Suprapubic skin (tissue), 4 donors: ENCODE measurements around the gene ADGRA1. TPM values are rescaled to one million over a fixed set of nuclear protein-coding genes. Genes with fewer than 3 reads are reported as not detected.
"Not testable (repeated sequence)": the region's sequence is repeated elsewhere in the genome, so short reads cannot be mapped to it uniquely, and the experiment has no call there.

Experiments used
- DNase-seq, 2 donors: peaks; one replicate each; pipeline ENCODE4 v3.0.0-alpha.2; 2019; ENCODE audit warnings: low spot score in 2 of 2
- H3K27ac ChIP-seq: fragments of 200-600 bp; sonication (generic); one replicate; pipeline ENCODE4 v1.5.1; 2019
- H3K27me3 ChIP-seq: fragments of 200-600 bp; sonication (generic); one replicate; pipeline ENCODE4 v1.5.1; 2019
- H3K36me3 ChIP-seq: fragments of 200-600 bp; sonication (generic); one replicate; pipeline ENCODE4 v1.5.1; 2019
- H3K4me1 ChIP-seq: fragments of 200-600 bp; sonication (generic); one replicate; pipeline ENCODE4 v1.5.1; 2019
- H3K4me3 ChIP-seq: fragments of 200-600 bp; sonication (generic); one replicate; pipeline ENCODE4 v1.5.1; 2019; ENCODE audit warnings: mild to moderate bottlenecking
- H3K9me3 ChIP-seq: fragments of 200-600 bp; sonication (generic); one replicate; pipeline ENCODE4 v1.5.1; 2019
- EP300 ChIP-seq: sonication (generic); formaldehyde crosslinking; IDR thresholded peaks from one replicate; pipeline ENCODE4 v1.6.1; 2017; ENCODE audit warnings: antibody characterized with exemption
- POLR2A ChIP-seq, 2 donors: fragments of 450-650 bp; IDR thresholded peaks; one replicate each; pipeline ENCODE4 v1.6.1; 2017; ENCODE audit warnings: antibody characterized with exemption in 2 of 2, mild to moderate bottlenecking in 2 of 2, moderate library complexity in 2 of 2
- POLR2AphosphoS5 ChIP-seq, 3 donors: sonication (generic); formaldehyde crosslinking; IDR thresholded peaks; one replicate each; pipeline ENCODE4 v1.6.1; 2017; ENCODE audit warnings: antibody characterized with exemption in 3 of 3
- WGBS: methylation state at CpG from one replicate; pipeline ENCODE4 v1.1.5; 2018; 5-methylcytosine and 5-hydroxymethylcytosine counted together
- total RNA-seq, 4 donors: library from RNA; depleted of rRNA; stranded (reverse); fragments of >200 nt; gene quantifications; one replicate each; pipeline ENCODE4 v1.1.0, GENCODE V29; 2016
- TF ChIP-seq, protein P1 (sequence below), 2 donors: fragments of 200-600 bp in 1 of 2; fragments of 450-650 bp in 1 of 2; sonication (generic) in 1 of 2; IDR thresholded peaks; one replicate each; pipeline ENCODE4 v1.5.1; 2016 to 2019; ENCODE audit warnings: antibody characterized with exemption in 2 of 2, mild to moderate bottlenecking in 1 of 2, moderate library complexity in 1 of 2

ADGRA1 gene
- total RNA-seq, 4 donors from 2014 or later: not detected

DNA sequence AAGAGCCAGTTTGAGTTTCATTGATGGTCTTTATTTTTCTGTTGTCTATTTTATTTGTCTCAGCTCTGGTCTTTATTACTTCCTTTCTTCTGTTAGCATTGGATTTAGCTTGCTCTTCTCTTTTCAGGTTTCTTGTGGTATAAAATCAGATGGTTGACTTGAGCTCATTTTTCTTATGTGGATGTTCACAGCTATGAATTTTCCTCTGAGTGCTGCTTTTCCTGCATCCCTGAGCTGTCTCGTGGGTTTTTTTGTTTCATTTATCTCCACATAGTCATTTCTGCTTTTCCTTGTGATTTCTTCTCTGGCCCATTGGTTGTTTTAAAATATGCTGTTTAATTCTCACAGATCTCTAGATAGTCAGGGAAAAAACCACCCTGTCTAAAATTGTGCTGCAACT lies 19.7 kb downstream of the ADGRA1 start:
- Histone ChIP-seq H3K36me3 (no peaks in the 10 kb centered on the region), H3K4me3 (no peak overlapping the region), H3K4me1 (no peaks in the 10 kb centered on the region), H3K27me3 (peaks cover 57% of the 10 kb centered on the region), H3K9me3 (peaks cover 14% of the 10 kb centered on the region), H3K27ac (no peak overlapping the region)
- no peak for DNase-seq
- TF ChIP-seq EP300: no peak
- TF ChIP-seq POLR2AphosphoS5 (IDR thresholded peaks at IDR 0.05): no peak
- no peak for TF ChIP-seq POLR2A (IDR thresholded peaks at IDR 0.05)
- TF ChIP-seq, protein P1, sequence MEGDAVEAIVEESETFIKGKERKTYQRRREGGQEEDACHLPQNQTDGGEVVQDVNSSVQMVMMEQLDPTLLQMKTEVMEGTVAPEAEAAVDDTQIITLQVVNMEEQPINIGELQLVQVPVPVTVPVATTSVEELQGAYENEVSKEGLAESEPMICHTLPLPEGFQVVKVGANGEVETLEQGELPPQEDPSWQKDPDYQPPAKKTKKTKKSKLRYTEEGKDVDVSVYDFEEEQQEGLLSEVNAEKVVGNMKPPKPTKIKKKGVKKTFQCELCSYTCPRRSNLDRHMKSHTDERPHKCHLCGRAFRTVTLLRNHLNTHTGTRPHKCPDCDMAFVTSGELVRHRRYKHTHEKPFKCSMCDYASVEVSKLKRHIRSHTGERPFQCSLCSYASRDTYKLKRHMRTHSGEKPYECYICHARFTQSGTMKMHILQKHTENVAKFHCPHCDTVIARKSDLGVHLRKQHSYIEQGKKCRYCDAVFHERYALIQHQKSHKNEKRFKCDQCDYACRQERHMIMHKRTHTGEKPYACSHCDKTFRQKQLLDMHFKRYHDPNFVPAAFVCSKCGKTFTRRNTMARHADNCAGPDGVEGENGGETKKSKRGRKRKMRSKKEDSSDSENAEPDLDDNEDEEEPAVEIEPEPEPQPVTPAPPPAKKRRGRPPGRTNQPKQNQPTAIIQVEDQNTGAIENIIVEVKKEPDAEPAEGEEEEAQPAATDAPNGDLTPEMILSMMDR (IDR thresholded peaks at IDR 0.05): no peak
- WGBS: 82% methylated on average over 1 of the region's 1 CpG

DNA sequence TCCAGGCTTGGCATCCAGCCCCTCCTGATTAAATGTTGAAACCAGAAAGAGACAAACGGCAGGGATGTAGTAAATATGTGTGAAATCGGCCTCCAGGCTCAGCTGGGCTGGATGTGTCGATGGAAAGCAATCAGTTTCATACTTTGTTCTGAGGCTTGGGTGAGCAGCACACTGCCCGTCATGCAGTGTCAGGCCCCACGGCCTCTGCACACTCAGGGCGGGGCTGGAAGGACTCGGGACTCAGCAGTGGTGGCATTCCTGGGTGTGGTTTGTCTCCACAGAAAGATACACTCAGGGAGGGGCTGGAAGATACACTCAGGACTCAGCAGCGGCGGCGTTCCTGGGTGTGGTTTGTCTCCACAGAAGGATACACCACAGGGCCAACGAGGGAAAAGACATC lies 22.0 kb downstream of the ADGRA1 start:
- H3K9me3 ChIP-seq: peaks cover 14% of the 10 kb centered on the region
- no peak overlapping the region for H3K4me3 ChIP-seq
- H3K36me3 ChIP-seq: no peaks in the 10 kb centered on the region
- H3K27ac ChIP-seq: no peak overlapping the region
- H3K4me1 ChIP-seq: no peaks in the 10 kb centered on the region
- TF ChIP-seq EP300 (no peak), POLR2AphosphoS5 (IDR thresholded peaks at IDR 0.05) (no peak)
- WGBS: 55% methylated on average over 7 of the region's 11 CpGs
- no peak for DNase-seq
- H3K27me3 ChIP-seq: peaks cover 34% of the 10 kb centered on the region

DNA sequence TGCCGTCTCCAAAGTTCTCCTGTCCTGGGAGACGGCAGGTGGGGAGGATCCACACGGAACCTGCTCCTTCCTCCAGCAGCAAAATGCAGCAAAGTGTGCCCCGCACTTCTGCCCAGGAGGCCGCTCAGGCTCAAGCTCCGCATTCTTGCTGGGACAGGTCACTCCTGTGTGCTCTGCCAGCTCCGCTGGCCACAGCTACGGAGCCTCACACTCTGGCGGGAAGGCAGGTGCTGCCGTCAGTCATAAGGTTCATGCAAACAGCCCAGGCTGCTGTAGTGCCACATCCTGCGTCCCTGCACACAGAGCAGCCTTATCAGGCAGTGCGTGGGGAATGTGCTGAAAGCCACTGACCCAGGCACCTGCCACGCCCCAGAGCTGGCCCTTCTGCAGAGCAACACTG lies 22.4 kb downstream of the ADGRA1 start:
- H3K27me3 ChIP-seq: peaks cover 34% of the 10 kb centered on the region
- TF ChIP-seq EP300 (no peak), POLR2AphosphoS5 (IDR thresholded peaks at IDR 0.05) (no peak), POLR2A (IDR thresholded peaks at IDR 0.05) (no peak)
- TF ChIP-seq, protein P1 (IDR thresholded peaks at IDR 0.05): no peak
- no peak overlapping the region for H3K27ac ChIP-seq
- H3K4me3 ChIP-seq: no peak overlapping the region
- H3K36me3 ChIP-seq: no peaks in the 10 kb centered on the region
- WGBS: 61% methylated on average over 7 of the region's 13 CpGs
- peaks cover 14% of the 10 kb centered on the region for H3K9me3 ChIP-seq
- DNase-seq: no peak
- no peaks in the 10 kb centered on the region for H3K4me1 ChIP-seq

DNA sequence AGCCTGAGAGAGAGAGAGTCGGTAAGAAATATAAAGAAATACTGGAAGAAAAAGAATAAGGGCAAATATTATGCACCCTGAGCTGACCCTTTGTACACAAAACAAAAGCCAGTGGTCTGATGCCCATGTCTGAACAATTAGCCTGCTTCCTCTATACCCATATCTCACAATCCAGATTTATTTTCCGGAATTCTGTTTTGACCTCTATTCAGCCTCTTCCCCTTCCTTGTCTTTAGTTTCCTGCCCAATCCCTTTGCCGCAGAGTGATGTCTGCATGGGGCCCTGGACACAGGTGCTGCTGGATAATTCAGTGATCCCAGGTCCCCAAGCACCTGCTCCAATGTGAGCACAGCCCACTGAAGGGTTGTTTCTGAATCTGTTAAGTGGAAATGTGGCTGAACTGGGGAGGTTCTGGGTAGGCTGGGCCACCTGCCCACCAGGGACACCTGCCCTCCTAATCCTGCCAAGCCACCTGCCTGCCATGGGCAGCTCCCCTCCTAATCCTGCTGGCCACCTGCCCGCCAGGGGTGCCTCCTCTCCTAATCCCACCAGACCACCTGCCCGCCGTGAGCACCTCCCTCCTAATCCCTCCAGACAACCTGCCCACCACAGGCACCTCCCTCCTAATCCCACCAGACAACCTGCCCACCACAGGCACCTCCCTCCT lies 23.0 kb downstream of the ADGRA1 start:
- WGBS: 86% methylated on average over 4 of the region's 6 CpGs
- H3K27ac ChIP-seq: no peak overlapping the region
- DNase-seq: no peak
- H3K36me3 ChIP-seq: no peaks in the 10 kb centered on the region
- no peaks in the 10 kb centered on the region for H3K4me1 ChIP-seq
- peaks cover 14% of the 10 kb centered on the region for H3K9me3 ChIP-seq
- H3K27me3 ChIP-seq: peaks cover 34% of the 10 kb centered on the region
- no peak overlapping the region for H3K4me3 ChIP-seq
- TF ChIP-seq POLR2AphosphoS5 (IDR thresholded peaks at IDR 0.05) (no peak), POLR2A (IDR thresholded peaks at IDR 0.05) (no peak), EP300 (no peak)
- TF ChIP-seq, protein P1 (IDR thresholded peaks at IDR 0.05): no peak

DNA sequence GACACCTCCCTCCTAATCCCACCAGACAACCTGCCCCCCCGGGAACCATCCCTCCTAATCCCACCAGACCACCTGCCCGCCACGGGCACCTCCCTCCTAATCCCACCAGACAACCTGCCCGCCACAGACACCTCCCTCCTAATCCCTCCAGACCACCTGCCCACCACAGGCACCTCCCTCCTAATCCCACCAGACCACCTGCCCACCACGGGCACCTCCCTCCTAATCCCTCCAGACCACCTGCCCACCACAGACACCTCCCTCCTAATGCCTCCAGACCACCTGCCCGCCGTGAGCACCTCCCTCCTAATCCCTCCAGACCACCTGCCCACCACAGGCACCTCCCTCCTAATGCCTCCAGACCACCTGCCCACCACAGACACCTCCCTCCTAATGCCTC lies 23.9 kb downstream of the ADGRA1 start:
- peaks cover 14% of the 10 kb centered on the region for H3K9me3 ChIP-seq
- not testable (repeated sequence) for DNase-seq, H3K4me1 ChIP-seq, H3K4me3 ChIP-seq, H3K27ac ChIP-seq, H3K36me3 ChIP-seq
- peaks cover 34% of the 10 kb centered on the region for H3K27me3 ChIP-seq
- 56% methylated on average over 2 of the region's 7 CpGs for WGBS

DNA sequence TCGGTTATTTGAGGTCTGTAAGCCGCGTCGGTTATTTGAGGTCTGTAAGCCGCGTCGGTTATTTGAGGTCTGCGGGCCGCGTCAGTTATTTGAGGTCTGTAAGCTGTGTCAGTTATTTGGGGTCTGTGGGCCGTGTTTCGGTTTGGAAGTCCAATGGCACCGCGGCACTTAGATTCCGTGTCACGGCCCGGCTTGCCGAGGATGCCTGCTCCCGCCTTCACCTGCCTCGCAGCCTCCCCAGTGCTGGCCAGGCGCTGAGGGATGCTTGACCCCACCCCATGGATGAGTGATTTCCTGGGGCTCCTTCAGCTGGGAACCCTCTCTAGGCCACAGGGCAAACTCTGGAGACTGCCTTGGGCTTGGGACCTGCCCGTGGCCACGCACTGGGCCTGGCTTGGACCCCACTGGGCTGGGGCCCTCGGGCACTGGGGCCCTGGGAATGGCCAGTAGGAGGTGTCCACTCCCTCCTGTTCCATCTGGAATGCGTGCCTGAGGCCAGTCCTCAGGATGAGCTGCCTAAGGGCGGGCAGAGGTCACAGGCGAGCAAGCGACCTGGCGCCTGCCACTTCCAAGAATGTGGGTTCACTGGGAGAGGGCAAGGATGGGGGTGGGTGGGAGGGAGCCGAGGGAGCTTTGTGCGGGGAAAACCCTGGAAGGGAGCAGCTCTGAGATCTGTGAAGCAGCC lies 25.6 kb downstream of the ADGRA1 start:
- no peaks in the 10 kb centered on the region for H3K4me1 ChIP-seq
- H3K36me3 ChIP-seq: no peaks in the 10 kb centered on the region
- TF ChIP-seq, protein P1 (IDR thresholded peaks at IDR 0.05): no peak
- TF ChIP-seq POLR2AphosphoS5 (IDR thresholded peaks at IDR 0.05) (no peak), POLR2A (IDR thresholded peaks at IDR 0.05) (no peak), EP300 (no peak)
- H3K9me3 ChIP-seq: peaks cover 3% of the 10 kb centered on the region
- WGBS: 91% methylated on average over 19 of the region's 31 CpGs
- no peak for DNase-seq
- no peak overlapping the region for H3K27ac ChIP-seq
- no peak overlapping the region for H3K4me3 ChIP-seq
- peaks cover 37% of the 10 kb centered on the region for H3K27me3 ChIP-seq
